HCT116 (cell line): Measurements from ENCODE around the gene ADARB2. TPM values are rescaled to one million over a fixed set of nuclear protein-coding genes. Genes with fewer than 3 reads are reported as not detected.

Source experiments
- ATAC-seq: fragments of 200-7000 bp; cut with Tn5 transposase; 2 replicates; pipeline ENCODE4 v1.9.1; 2020; ENCODE audit warnings: mild to moderate bottlenecking, moderate library complexity
- BruUV-seq: library from RNA; stranded (reverse); fragments of 400-500 nt; replicated peaks from 2 replicates; lab custom pipeline; 2021; lab: Mats Ljungman, UMichigan
- CTCF ChIA-PET: fragments of 300-600 bp; sonication (Branson Sonifier 250); formaldehyde crosslinking; loops from one replicate; lab custom pipeline; 2021; ENCODE audit warnings: antibody characterized with exemption; lab: Charles Lee
- POLR2A ChIA-PET: fragments of 300-600, 350-600 bp; sonication (Branson Sonifier 250); formaldehyde crosslinking; loops from one replicate; lab custom pipeline; 2021; ENCODE audit warnings: antibody characterized with exemption; lab: Charles Lee
- RAD21 ChIA-PET, 2 experiments: fragments of 300-600 bp; sonication (Branson Sonifier 250); formaldehyde crosslinking; loops; one replicate each; lab custom pipeline; 2023; ENCODE audit warnings: low total read pairs in 2 of 2; ENCODE audit not compliant: uncharacterized antibody in 2 of 2, unreplicated experiment in 2 of 2, low non-redundant PET in 1 of 2; lab: Charles Lee
- DNase-seq: peaks from one replicate; pipeline ENCODE4 v3.0.0-alpha.2; 2010; ENCODE audit warnings: low read depth, low spot score
- H2AFZ ChIP-seq: fragments of 200-600 bp; shearing (Covaris generic), sonication (generic); 2 replicates; pipeline ENCODE4 v1.6.1; 2017; ENCODE audit warnings: low read depth, mixed run types, mixed read lengths, antibody characterized with exemption, low read length; ENCODE audit not compliant: poor library complexity, severe bottlenecking
- H3K27ac ChIP-seq: 2 replicates; pipeline ENCODE4 v1.5.1; 2012; ENCODE audit warnings: low read depth, low read length
- H3K27me3 ChIP-seq: fragments of 200-600 bp; sonication (generic); 2 replicates; pipeline ENCODE4 v1.6.1; 2016; ENCODE audit warnings: mixed run types, low read length, mixed read lengths; ENCODE audit not compliant: insufficient read depth
- H3K36me3 ChIP-seq, 2 experiments: fragments of 200-500 bp in 1 of 2; fragments of 200-600 bp in 1 of 2; sonication (Bioruptor generic) in 1 of 2; sonication (generic) in 1 of 2; 2 replicates each; pipeline versions ENCODE4 v1.5.1 to v1.6.1; 2014 to 2016; ENCODE audit warnings: low read length in 2 of 2, inconsistent platforms in 1 of 2, mixed read lengths in 1 of 2, mixed run types in 1 of 2; ENCODE audit not compliant: insufficient read depth in 2 of 2, control insufficient read depth in 1 of 2
- H3K4me1 ChIP-seq, 2 experiments: fragments of 200-600 bp in 1 of 2; sonication (generic) in 1 of 2; 2 replicates each; pipeline versions ENCODE4 v1.5.1 to v1.6.1; 2012 to 2017; ENCODE audit warnings: low read length in 2 of 2, inconsistent platforms in 1 of 2, mild to moderate bottlenecking in 1 of 2, mixed read lengths in 1 of 2, mixed run types in 1 of 2, moderate library complexity in 1 of 2; ENCODE audit not compliant: insufficient read depth in 2 of 2, control insufficient read depth in 1 of 2
- H3K4me2 ChIP-seq: fragments of 200-600 bp; sonication (generic); 2 replicates; pipeline ENCODE4 v1.6.1; 2017; ENCODE audit warnings: mixed run types, low read length, mixed read lengths
- H3K4me3 ChIP-seq, 2 experiments: fragments of 200-600 bp in 1 of 2; sonication (generic) in 1 of 2; replicated peaks in 1 of 2; 2 replicates each; pipeline ENCODE4 v1.5.1; 2011 to 2016; ENCODE audit warnings: low read length in 2 of 2, control low read depth in 1 of 2, low read depth in 1 of 2, mild to moderate bottlenecking in 1 of 2, mixed read lengths in 1 of 2, mixed run types in 1 of 2
- H3K79me2 ChIP-seq: fragments of 200-600 bp; sonication (generic); 2 replicates; pipeline ENCODE4 v1.6.1; 2017; ENCODE audit warnings: mild to moderate bottlenecking, mixed run types, low read length, moderate library complexity, mixed read lengths; ENCODE audit not compliant: insufficient read depth
- H3K9ac ChIP-seq: fragments of 200-600 bp; sonication (generic); 2 replicates; pipeline ENCODE4 v1.6.1; 2016; ENCODE audit warnings: low read length, mixed read lengths
- H3K9me2 ChIP-seq: fragments of 200-600 bp; sonication (generic), shearing (Covaris generic); 2 replicates; pipeline ENCODE4 v1.6.1; 2017; ENCODE audit warnings: mixed run types, mild to moderate bottlenecking, moderate library complexity; ENCODE audit not compliant: insufficient read depth
- H3K9me3 ChIP-seq, 2 experiments: fragments of 200-500 bp in 1 of 2; fragments of 200-600 bp in 1 of 2; sonication (Bioruptor generic) in 1 of 2; sonication (generic) in 1 of 2; 2 replicates each; pipeline ENCODE4 v1.6.1; 2014 to 2017; ENCODE audit warnings: low read length in 2 of 2, mixed read lengths in 2 of 2, inconsistent platforms in 1 of 2, low read depth in 1 of 2, mild to moderate bottlenecking in 1 of 2, mixed run types in 1 of 2, moderate library complexity in 1 of 2; ENCODE audit not compliant: control insufficient read depth in 1 of 2, insufficient read depth in 1 of 2
- H4K20me1 ChIP-seq: fragments of 200-600 bp; sonication (generic), shearing (Covaris generic); 2 replicates; pipeline ENCODE4 v1.6.1; 2017; ENCODE audit warnings: mixed run types, mild to moderate bottlenecking, moderate library complexity; ENCODE audit not compliant: insufficient read depth
- ATF3 ChIP-seq: IDR thresholded peaks from 2 replicates; pipeline ENCODE4 v1.6.1; 2012
- CBX3 ChIP-seq: IDR thresholded peaks from 2 replicates; pipeline ENCODE4 v1.6.1; 2012; ENCODE audit warnings: low read depth
- CEBPB ChIP-seq: IDR thresholded peaks from 2 replicates; pipeline ENCODE4 v1.6.1; 2012; ENCODE audit warnings: low read depth
- CTCF ChIP-seq, 3 experiments: fragments of 200-600 bp in 1 of 3; sonication (generic) in 1 of 3; IDR thresholded peaks in 2 of 3; conservative IDR thresholded peaks in 1 of 3; 2 replicates each; pipeline ENCODE4 v1.5.1; 2012 to 2017; ENCODE audit warnings: low read depth in 2 of 3, low read length in 2 of 3, antibody characterized with exemption in 1 of 3, borderline replicate concordance in 1 of 3, control low read depth in 1 of 3, mild to moderate bottlenecking in 1 of 3, mixed read lengths in 1 of 3, mixed run types in 1 of 3, moderate library complexity in 1 of 3; ENCODE audit not compliant: insufficient read depth in 1 of 3
- EGR1 ChIP-seq: IDR thresholded peaks from 2 replicates; pipeline ENCODE4 v1.6.1; 2012; ENCODE audit warnings: low read depth
- FOSL1 ChIP-seq: IDR thresholded peaks from 2 replicates; pipeline ENCODE4 v1.6.1; 2012; ENCODE audit warnings: low read depth
- JUND ChIP-seq: IDR thresholded peaks from 2 replicates; pipeline ENCODE4 v1.6.1; 2012
- MAX ChIP-seq: IDR thresholded peaks from 2 replicates; pipeline ENCODE4 v1.6.1; 2012
- RAD21 ChIP-seq: IDR thresholded peaks from 2 replicates; pipeline ENCODE4 v1.6.1; 2012; ENCODE audit warnings: low read depth, mild to moderate bottlenecking
- SIN3A ChIP-seq: IDR thresholded peaks from 2 replicates; pipeline ENCODE4 v1.6.1; 2012; ENCODE audit warnings: low read depth
- SP1 ChIP-seq: IDR thresholded peaks from 2 replicates; pipeline ENCODE4 v1.6.1; 2012; ENCODE audit warnings: low read depth
- YY1 ChIP-seq: IDR thresholded peaks from 2 replicates; pipeline ENCODE4 v1.6.1; 2011; ENCODE audit warnings: low read length, low read depth, moderate library complexity, mild to moderate bottlenecking; ENCODE audit not compliant: insufficient replicate concordance; ENCODE audit errors: extremely low read depth
- ZFX ChIP-seq: fragments of 450-650 bp; IDR thresholded peaks from 2 replicates; pipeline ENCODE4 v1.6.1; 2017
- ZNF274 ChIP-seq: fragments of 200-500 bp; sonication (Bioruptor generic); IDR thresholded peaks from 2 replicates; pipeline ENCODE4 v1.6.1; 2014; ENCODE audit warnings: mild to moderate bottlenecking, low read depth, low read length, inconsistent platforms
- intact Hi-C: fragments of 100-400 bp; cut with micrococcal nuclease; formaldehyde crosslinking; loops from 2 replicates; pipeline ENCODE4 v1.10.0; 2022
- total RNA-seq: library from RNA; stranded (reverse); gene quantifications from one replicate; pipeline ENCODE4 v1.2.1, GENCODE V29; 2021; ENCODE audit not compliant: unreplicated experiment

The ADARB2 gene
- total RNA-seq, 1 experiment from 2014 or later: not detected

- Histone ChIP-seq H4K20me1 (no peaks in the 10 kb centered on the region), H3K4me2 (no peak overlapping the region), H3K27ac (no peak overlapping the region), H3K9ac (no peak overlapping the region), H3K79me2 (no peaks in the 10 kb centered on the region), H3K36me3 (no peaks in the 10 kb centered on the region), H3K9me3 (no peaks in the 10 kb centered on the region; a peak in 2 of 4 replicates), H3K4me3 (no peak overlapping the region), H2AFZ (no peak overlapping the region), H3K27me3 (no peaks in the 10 kb centered on the region), H3K4me1 (no peaks in the 10 kb centered on the region), H3K9me2 (no peaks in the 10 kb centered on the region)
- DNase-seq (no peak), ATAC-seq (no peak)
- TF ChIP-seq CTCF (IDR thresholded peaks at IDR 0.05 in 2 of 3, conservative IDR thresholded peaks at IDR 0.05 in 1 of 3; ENCODE audit: borderline replicate concordance in 1 of 3, insufficient read depth in 1 of 3, low read depth in 2 of 3, low read length in 2 of 3) (no peak), JUND (no peak), CEBPB (no peak), SIN3A (no peak), ZNF274 (no peak), EGR1 (no peak), YY1 (no peak), FOSL1 (no peak), MAX (no peak), ZFX (no peak), ATF3 (no peak), RAD21 (no peak), CBX3 (no peak), SP1 (no peak)
- BruUV-seq: no TSS peak
- ChIA-PET RAD21 (no interaction called here), POLR2A (no interaction called here), CTCF (no interaction called here)
- intact Hi-C loops: no loop called here
These were observed 28.7 kb upstream of the ADARB2 start for GRCh38 chr10:1766049-1766448.
